ENCODE results near the gene DOK4. TPM values are rescaled to one million over a fixed set of nuclear protein-coding genes. Genes with fewer than 3 reads are reported as not detected.

Gene DOK4
- total RNA-seq, 2 experiments from 2014 or later: 5.0 to 6.2 TPM

- DNase-seq: no peak
- CTCF ChIA-PET: interaction anchor here (0.7 to 1.4 kb wide), 3 partner anchors 12 to 31 kb away, joined by 3 to 8 read pairs (median 7); no protein-coding TSS in a partner anchor
Observed at GRCh38 chr16:57489229-57489628, 2.9 kb upstream of the DOK4 start.

DNA sequence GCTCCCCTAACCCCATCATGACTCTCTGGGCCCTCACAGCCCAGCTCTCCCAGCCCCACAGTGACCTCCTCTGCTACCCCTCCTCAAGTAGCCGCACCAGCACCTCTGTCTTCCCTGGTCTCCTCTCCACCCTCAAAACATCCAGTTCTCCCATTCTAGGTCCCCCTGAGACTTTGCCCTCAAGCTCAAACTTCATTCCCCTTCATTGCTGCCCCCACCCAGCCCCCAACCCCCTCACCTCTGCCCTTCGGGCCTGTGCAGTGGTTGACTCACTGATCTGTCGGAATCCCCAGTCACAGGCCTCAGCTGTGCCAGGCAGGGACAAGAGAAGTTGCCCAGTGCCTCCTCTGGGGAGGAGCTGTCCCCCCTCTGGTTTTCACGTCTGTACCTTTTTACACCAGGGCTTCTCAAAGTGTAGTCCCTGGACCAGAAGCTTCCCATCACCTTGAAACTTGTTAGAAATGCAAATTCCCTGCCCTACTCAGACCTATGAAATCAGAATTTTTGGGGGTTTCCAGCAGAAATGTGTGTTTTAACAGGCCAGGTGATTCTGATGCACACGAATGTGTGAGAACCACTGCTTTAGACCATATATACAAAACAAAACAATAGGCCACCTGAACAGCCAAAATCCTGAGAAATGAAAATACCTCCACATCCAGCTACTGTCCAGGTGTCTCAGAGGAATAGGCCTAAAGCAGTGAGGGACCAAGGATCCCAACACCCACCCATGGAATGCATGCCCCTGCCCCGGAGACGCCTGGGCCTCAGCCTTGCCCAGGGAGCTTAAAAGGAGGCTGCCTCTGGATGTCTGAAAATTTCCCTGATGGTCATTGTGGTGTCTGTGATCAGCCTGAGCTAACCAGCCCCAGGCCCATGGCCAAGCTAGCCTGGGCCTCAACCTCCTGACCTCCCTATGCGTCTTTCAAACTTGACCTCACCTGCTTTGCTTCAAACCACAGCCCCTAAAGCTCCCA, 853 bp upstream of the DOK4 start:
- H3K27ac Mint-ChIP-seq: peak overlapping the region; percentile 63
- DNase-seq: peak; percentile 24
- CTCF ChIA-PET: interaction anchor here (0.5 to 3.6 kb wide), 9 partner anchors 11 to 1104 kb away, joined by 3 to 22 read pairs (median 3); partner anchors contain the start of gene POLR2C
- H3K4me3 Mint-ChIP-seq: peak overlapping the region; percentile 73
- no peaks in the 10 kb centered on the region for H3K27me3 Mint-ChIP-seq (ENCODE audit: low read depth)
- no peaks in the 10 kb centered on the region for H3K36me3 Mint-ChIP-seq (ENCODE audit: low read depth)
- intact Hi-C loops (cut with micrococcal nuclease): loop anchor here (1.0 kb wide), 3 partner anchors 11 to 50 kb away; partner anchors contain the start of gene POLR2C
- H3K9me3 Mint-ChIP-seq: no peaks in the 10 kb centered on the region
- peaks cover 18% of the 10 kb centered on the region for H3K4me1 Mint-ChIP-seq (ENCODE audit: low read depth)

More at GRCh38 chr16:57489229-57489628, 2.9 kb upstream of the DOK4 start:
- Mint-ChIP-seq H3K36me3 (ENCODE audit: low read depth) (no peaks in the 10 kb centered on the region), H3K27me3 (ENCODE audit: low read depth) (no peaks in the 10 kb centered on the region), H3K9me3 (no peaks in the 10 kb centered on the region), H3K4me3 (no peak overlapping the region), H3K27ac (no peak overlapping the region), H3K4me1 (ENCODE audit: low read depth) (peaks cover 18% of the 10 kb centered on the region)
- intact Hi-C loops (cut with micrococcal nuclease): no loop called here

DNA sequence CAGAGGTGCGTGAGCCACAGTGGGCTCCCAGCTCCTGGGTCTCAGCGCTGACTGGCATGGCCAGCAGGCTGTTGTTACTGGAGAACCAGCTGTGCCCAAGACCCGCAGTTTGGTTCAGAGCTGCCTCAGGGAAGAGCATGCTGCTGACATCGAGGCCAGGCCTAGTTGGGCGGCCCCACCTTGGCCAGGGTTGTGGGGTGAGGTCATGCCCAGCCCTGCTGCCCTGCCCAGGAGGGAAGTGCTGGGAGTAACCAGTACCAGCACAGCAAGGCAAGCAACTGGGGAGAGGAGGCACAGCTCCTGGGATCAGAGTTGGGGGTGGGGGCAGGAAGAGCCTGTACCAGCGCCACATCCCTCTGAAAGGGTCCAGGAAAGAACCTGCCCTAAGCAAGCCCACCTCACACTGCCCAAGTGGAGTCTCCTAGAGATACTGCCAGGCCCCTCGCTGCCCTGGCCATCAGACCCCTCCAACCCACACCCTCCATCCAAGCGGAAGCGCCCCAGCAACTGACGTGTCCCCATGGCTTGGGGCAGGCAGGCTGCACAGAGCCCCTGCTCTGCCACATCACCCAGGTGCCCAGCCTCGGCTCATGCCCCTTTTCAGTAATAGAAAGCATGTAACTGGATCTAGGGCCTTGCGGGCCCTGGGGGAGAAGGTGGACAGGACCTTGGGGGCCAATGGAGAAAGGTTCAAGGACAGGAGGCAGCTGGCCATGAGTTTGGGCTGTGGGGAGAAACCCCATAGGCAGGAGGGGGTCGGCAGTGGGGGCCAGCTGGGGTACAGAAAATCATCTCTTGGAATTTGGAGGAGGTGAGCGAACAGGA, 990 bp downstream of the DOK4 start:
- Mint-ChIP-seq H3K4me3 (peak overlapping the region; percentile 77), H3K27me3 (ENCODE audit: low read depth) (no peaks in the 10 kb centered on the region), H3K9me3 (no peaks in the 10 kb centered on the region), H3K36me3 (ENCODE audit: low read depth) (no peaks in the 10 kb centered on the region), H3K27ac (no peak overlapping the region), H3K4me1 (ENCODE audit: low read depth) (peaks cover 18% of the 10 kb centered on the region)
- DNase-seq: no peak
- intact Hi-C loops (cut with micrococcal nuclease): no loop called here
- CTCF ChIA-PET: interaction anchor here (0.9 to 3.6 kb wide), 2 partner anchors 34 to 358 kb away, joined by 3 to 22 read pairs; no protein-coding TSS in a partner anchor

DNA sequence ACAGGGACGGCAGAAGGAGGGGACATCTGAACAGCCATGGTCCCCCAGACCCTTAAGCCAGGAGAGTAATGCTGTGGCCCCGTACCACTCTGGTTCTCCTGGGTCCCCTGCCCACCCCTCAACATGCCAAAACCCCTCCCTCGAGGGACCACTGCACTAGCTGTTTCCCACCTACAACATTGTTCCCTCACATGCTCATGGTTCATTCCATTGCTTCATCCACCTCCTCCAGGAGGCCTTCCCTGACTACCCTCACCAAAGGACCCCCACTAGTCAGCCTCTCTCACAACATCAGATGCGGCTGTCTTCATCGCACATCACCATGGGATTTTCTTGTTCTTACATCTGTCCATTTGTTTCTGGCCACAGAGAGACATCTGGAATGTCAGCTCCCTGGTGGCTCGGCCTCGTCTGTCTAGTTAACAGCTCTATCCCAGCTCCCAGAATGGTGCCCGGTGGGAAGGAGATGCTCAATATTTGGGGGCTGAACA, 1.7 kb downstream of the DOK4 start:
- Mint-ChIP-seq H3K36me3 (ENCODE audit: low read depth) (no peaks in the 10 kb centered on the region), H3K27me3 (ENCODE audit: low read depth) (no peaks in the 10 kb centered on the region), H3K4me3 (no peak overlapping the region), H3K27ac (no peak overlapping the region), H3K4me1 (ENCODE audit: low read depth) (peaks cover 19% of the 10 kb centered on the region), H3K9me3 (no peaks in the 10 kb centered on the region)
- intact Hi-C loops (cut with micrococcal nuclease): no loop called here
- no peak for DNase-seq
- CTCF ChIA-PET: interaction anchor here (0.9 to 1.7 kb wide), 2 partner anchors 35 to 358 kb away, joined by 3 to 4 read pairs; no protein-coding TSS in a partner anchor

- intact Hi-C loops (cut with micrococcal nuclease): no loop called here
- H3K4me1 Mint-ChIP-seq (ENCODE audit: low read depth): peaks cover 22% of the 10 kb centered on the region
- no peaks in the 10 kb centered on the region for H3K9me3 Mint-ChIP-seq
- H3K4me3 Mint-ChIP-seq: no peak overlapping the region
- DNase-seq: no peak
- H3K27ac Mint-ChIP-seq: no peak overlapping the region
- no peaks in the 10 kb centered on the region for H3K36me3 Mint-ChIP-seq (ENCODE audit: low read depth)
- CTCF ChIA-PET: interaction anchor here (0.6 to 1.7 kb wide), 4 partner anchors 10 to 65 kb away, joined by 3 to 5 read pairs (median 4); no protein-coding TSS in a partner anchor
- H3K27me3 Mint-ChIP-seq (ENCODE audit: low read depth): no peaks in the 10 kb centered on the region
Observed at GRCh38 chr16:57483725-57484514, 2.4 kb downstream of the DOK4 start.

DNA sequence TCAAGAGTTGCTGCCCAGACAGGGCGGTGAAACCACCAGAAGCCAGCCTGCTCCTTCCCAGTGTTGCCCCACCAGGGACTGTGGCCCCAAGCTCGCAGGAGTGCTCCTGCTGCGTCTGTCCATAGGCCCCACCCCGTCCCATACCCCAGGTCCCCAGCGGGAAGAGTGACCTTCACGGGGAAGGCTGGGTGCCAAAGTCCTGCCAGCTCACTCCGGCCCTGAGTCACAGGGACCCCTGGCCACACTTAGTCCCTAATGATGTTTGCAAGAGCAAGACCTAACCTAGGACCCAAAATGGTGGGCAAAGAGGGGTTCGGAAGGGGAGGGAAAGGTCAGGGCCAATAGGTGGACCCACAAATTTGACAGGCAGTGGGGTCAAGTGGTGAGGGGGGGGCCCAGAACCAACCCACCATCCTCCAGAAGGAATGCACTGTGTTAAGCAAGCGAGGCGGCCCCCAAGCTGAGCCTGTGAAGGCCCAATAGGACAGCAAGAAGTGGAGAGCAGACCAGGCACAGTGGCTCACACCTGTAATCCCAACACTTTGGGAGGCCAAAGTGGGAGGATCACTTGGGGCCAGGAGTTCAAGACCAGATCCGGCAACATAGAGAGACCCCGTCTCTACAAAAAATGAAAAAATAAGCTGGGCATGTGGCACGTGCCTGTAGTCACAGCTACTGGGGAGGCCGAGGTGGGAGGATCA, 3.3 kb downstream of the DOK4 start:
- no peaks in the 10 kb centered on the region for H3K36me3 Mint-ChIP-seq (ENCODE audit: low read depth)
- no peak overlapping the region for H3K27ac Mint-ChIP-seq
- intact Hi-C loops (cut with micrococcal nuclease): no loop called here
- no peaks in the 10 kb centered on the region for H3K9me3 Mint-ChIP-seq
- CTCF ChIA-PET: interaction anchor here (0.6 to 1.7 kb wide), 4 partner anchors 9 to 66 kb away, joined by 3 to 5 read pairs (median 4); no protein-coding TSS in a partner anchor
- H3K27me3 Mint-ChIP-seq (ENCODE audit: low read depth): no peaks in the 10 kb centered on the region
- no peak for DNase-seq
- peaks cover 24% of the 10 kb centered on the region for H3K4me1 Mint-ChIP-seq (ENCODE audit: low read depth)
- no peak overlapping the region for H3K4me3 Mint-ChIP-seq

- Mint-ChIP-seq H3K27ac (no peak overlapping the region), H3K4me3 (no peak overlapping the region), H3K9me3 (no peaks in the 10 kb centered on the region), H3K36me3 (ENCODE audit: low read depth) (no peaks in the 10 kb centered on the region), H3K4me1 (ENCODE audit: low read depth) (peaks cover 15% of the 10 kb centered on the region), H3K27me3 (ENCODE audit: low read depth) (no peaks in the 10 kb centered on the region)
- no peak for DNase-seq
- intact Hi-C loops (cut with micrococcal nuclease): no loop called here
- CTCF ChIA-PET: interaction anchor here (0.8 to 1.3 kb wide), 3 partner anchors 19 to 62 kb away, joined by 3 to 4 read pairs (median 3); partner anchors contain the start of gene POLR2C
Observed at GRCh38 chr16:57481421-57481820, 4.9 kb downstream of the DOK4 start.

DNA sequence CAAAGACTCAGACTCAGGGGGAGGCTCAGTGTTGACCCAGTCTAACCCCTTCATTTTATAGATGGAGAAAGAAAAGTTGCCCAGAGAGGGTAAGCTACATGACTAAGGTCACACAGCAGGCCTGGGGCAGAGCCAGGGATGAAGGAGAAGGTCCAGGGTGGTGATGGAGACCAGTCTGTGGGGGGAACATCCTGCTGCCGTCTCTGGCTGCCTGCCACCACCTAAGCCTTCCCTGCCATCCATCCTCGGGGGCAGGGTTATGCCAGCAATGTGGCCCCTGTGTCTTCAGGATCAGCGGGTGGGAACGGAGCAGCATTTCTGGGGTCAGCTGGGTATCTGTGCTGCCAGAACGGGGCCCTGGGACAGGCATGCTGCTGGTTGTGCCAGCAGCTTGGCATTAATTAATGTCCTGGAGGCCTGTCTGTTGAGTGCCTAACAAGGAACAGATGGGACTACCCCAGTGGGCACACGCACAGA, 5.5 kb downstream of the DOK4 start:
- CTCF ChIA-PET: interaction anchor here (0.8 to 1.1 kb wide), 3 partner anchors 39 to 62 kb away, joined by 3 to 4 read pairs (median 3); no protein-coding TSS in a partner anchor
- H3K27me3 Mint-ChIP-seq (ENCODE audit: low read depth): no peaks in the 10 kb centered on the region
- no peaks in the 10 kb centered on the region for H3K36me3 Mint-ChIP-seq (ENCODE audit: low read depth)
- intact Hi-C loops (cut with micrococcal nuclease): no loop called here
- H3K9me3 Mint-ChIP-seq: no peaks in the 10 kb centered on the region
- no peak overlapping the region for H3K4me3 Mint-ChIP-seq
- no peak overlapping the region for H3K27ac Mint-ChIP-seq
- DNase-seq: no peak
- H3K4me1 Mint-ChIP-seq (ENCODE audit: low read depth): peaks cover 20% of the 10 kb centered on the region

DNA sequence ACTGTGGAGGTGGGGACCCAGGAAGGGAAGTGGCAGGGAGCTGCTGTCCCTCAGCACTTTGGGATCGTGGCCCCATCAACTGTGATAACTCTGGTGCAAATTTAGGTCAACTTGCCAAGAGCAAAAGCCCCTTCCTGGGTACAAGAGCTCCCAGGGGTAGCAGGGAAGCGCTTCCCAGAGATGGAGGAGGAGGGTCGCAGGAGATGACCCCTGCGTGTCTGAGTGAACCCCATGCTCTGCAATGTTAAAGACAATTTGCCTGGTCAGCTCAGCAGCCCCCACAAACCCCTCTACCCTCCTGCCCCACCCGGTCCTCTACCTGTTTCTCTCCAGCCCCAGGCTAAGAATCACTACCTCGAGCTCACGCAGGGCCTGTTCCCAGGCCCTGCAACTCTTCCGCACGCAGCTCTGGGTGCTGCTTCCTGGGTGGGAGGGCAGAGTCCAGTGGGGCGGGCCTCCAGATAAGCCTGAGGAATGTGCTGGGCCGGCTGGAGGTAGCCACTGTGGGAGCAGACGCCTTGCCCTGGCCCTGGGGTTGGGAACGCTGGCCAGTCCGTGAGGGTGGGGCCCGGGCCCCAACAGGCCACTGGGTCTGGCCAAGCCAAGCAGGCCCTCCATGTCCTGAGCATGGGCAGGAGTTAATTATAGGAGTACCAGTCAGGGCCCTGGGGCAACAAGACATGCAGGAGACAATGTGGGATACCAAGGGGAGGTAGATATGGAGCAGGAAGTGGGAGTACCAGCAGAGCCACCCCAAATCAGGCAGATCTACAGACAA, 6.1 kb downstream of the DOK4 start:
- CTCF ChIA-PET: interaction anchor here (1.1 kb wide), 2 partner anchors 40 to 180 kb away, joined by 3 to 4 read pairs; no protein-coding TSS in a partner anchor
- Mint-ChIP-seq H3K27me3 (ENCODE audit: low read depth) (no peaks in the 10 kb centered on the region), H3K36me3 (ENCODE audit: low read depth) (no peaks in the 10 kb centered on the region), H3K27ac (no peak overlapping the region), H3K4me3 (no peak overlapping the region), H3K4me1 (ENCODE audit: low read depth) (peaks cover 21% of the 10 kb centered on the region), H3K9me3 (no peaks in the 10 kb centered on the region)
- intact Hi-C loops (cut with micrococcal nuclease): no loop called here
- DNase-seq: no peak

All from activated naive CD4-positive, alpha-beta T cell treated with anti-CD3 and anti-CD28 coated beads for 36 hours (primary cell).